Activated naive CD8-positive, alpha-beta T cell (primary cell): ENCODE results near the gene GALNT5.
"Not testable (repeated sequence)": the region's sequence is repeated elsewhere in the genome, so short reads cannot be mapped to it uniquely, and the experiment has no call there.

Experiments used
- H3K27ac Mint-ChIP-seq: one replicate; pipeline ENCODE4 v1.8.0; 2021; ENCODE audit warnings: mixed read lengths
- H3K27me3 Mint-ChIP-seq: one replicate; pipeline ENCODE4 v1.8.0; 2021; ENCODE audit warnings: mixed read lengths
- H3K36me3 Mint-ChIP-seq: one replicate; pipeline ENCODE4 v1.8.0; 2021; ENCODE audit warnings: mixed read lengths
- H3K4me1 Mint-ChIP-seq: one replicate; pipeline ENCODE4 v1.8.0; 2021; ENCODE audit warnings: low read depth, mixed read lengths
- H3K4me3 Mint-ChIP-seq: one replicate; pipeline ENCODE4 v1.8.0; 2021; ENCODE audit warnings: mild to moderate bottlenecking, mixed read lengths
- H3K9me3 Mint-ChIP-seq: one replicate; pipeline ENCODE4 v1.8.0; 2021; ENCODE audit warnings: low read depth, mixed read lengths

The GALNT5 gene

DNA sequence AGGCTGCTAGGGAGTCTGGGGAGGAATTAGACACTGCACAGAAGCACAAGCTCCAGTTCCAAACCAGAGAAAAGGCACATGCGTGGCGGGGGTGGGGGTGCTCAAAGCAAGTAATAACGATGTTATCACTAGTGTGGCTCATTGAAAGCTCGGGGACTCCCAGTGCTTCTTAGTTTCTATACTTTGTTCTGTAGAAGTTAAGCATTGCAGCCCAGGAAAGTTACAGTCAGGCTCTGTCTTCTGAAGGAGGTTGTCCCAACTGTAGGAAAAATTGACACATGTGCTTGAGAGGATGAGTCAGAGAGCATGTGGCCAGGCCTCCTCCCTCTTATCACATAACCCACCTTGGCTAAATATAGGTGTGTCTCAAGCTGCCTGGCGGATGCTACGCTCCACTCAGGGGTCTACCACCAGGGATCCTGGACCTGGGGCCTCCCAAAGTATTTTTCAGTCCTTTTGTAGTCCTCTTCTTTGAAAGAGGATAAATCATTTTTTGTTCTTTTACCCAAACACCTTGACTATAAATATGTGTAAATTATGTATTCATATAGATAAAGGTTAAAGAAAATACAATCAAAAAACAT lies 3.8 kb downstream of the GALNT5 start:
- H3K27me3 Mint-ChIP-seq = no peaks in the 10 kb centered on the region
- H3K4me3 Mint-ChIP-seq = peak overlapping the region; percentile 58
- H3K36me3 Mint-ChIP-seq = no peaks in the 10 kb centered on the region
- H3K4me1 Mint-ChIP-seq = peaks cover 37% of the 10 kb centered on the region
- no peaks in the 10 kb centered on the region for H3K9me3 Mint-ChIP-seq
- H3K27ac Mint-ChIP-seq = peak overlapping the region; percentile 86

DNA sequence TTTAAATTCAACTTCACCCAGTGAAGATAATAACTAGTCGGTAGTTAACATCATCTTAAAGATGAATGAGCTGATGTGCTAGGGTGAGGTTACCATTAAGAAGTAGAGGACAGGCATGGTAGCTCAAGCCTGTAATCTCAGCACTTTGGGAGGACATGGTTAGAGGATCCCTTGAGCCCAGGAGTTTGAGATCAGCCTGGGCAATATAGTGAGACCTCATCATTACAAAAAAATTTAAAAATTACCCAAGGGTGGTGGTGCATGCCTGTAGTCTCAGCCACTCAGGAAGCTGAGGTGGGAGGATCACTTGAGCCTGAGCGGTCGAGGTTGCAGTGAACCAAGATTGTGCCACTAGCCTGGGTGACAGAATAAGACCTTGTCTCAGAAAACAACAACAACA lies 4.7 kb downstream of the GALNT5 start:
- Mint-ChIP-seq H3K27me3 (no peaks in the 10 kb centered on the region), H3K27ac (no peak overlapping the region), H3K9me3 (no peaks in the 10 kb centered on the region), H3K4me1 (peaks cover 29% of the 10 kb centered on the region), H3K4me3 (no peak overlapping the region), H3K36me3 (no peaks in the 10 kb centered on the region)

DNA sequence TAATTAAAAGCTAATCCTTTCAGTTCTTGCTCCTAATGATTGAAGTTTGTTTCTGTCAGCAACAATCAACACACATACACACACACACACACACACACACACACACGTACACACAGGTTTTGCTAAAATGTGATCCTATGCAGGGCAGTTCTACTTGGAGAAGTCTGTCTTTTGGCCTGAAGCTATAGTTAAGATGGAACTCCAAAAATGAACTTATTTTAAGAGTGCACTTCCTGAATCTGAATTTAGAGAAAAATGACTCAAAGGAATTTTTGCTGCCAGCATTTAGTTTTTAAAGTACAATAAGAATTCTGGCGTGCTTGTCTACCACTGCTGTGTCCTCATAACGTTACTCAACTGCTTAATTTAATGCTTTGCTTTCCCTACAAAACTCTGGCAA lies 6.6 kb downstream of the GALNT5 start:
- H3K27me3 Mint-ChIP-seq = no peaks in the 10 kb centered on the region
- no peaks in the 10 kb centered on the region for H3K36me3 Mint-ChIP-seq
- H3K9me3 Mint-ChIP-seq = no peaks in the 10 kb centered on the region
- H3K4me1 Mint-ChIP-seq = peaks cover 28% of the 10 kb centered on the region
- no peak overlapping the region for H3K4me3 Mint-ChIP-seq
- H3K27ac Mint-ChIP-seq = no peak overlapping the region

DNA sequence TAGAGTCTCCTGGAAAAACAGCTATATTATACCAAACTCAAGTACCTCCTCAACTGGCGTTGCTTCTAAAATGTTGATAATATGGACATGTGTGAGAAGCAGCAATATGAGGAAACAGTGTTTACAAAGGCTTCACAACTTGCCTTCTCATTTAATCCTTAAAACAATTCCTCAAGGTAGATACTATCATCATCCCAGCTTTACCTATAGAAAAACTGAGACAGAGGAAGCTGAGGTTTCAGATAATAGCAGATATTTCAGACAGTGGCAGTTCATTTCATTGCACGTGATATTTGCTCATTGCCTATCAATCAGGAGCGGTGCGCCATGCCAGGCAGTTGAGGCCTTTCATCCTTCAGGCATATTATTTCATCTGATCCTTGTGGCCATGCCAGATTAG lies 8.3 kb downstream of the GALNT5 start:
- peaks cover 3% of the 10 kb centered on the region for H3K27me3 Mint-ChIP-seq

DNA sequence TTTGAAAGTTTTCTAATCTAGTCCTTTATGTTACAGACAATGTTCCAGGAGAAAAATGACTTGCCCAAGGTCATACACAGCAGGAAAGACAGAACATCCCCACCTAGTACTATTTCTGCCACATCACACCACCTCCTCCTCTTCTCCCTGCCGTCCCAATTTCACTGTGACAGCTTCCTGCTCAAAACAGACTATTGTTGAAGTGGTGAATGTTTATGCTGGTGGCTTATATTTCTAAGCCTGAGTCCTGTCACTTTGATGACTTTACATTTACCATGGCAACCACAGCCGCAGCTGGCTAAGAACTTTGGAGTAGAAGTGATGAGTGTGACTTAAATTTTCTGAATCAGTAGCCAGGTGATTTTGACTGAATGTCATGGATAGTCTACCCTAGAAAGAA lies 10.0 kb downstream of the GALNT5 start:
- peaks cover 3% of the 10 kb centered on the region for H3K27me3 Mint-ChIP-seq
- no peaks in the 10 kb centered on the region for H3K36me3 Mint-ChIP-seq
- peaks cover 13% of the 10 kb centered on the region for H3K4me1 Mint-ChIP-seq
- H3K27ac Mint-ChIP-seq = no peak overlapping the region
- no peaks in the 10 kb centered on the region for H3K9me3 Mint-ChIP-seq
- H3K4me3 Mint-ChIP-seq = no peak overlapping the region

More for the DNA sequence above, 8.3 kb downstream of the GALNT5 start:
- Mint-ChIP-seq H3K36me3 (no peaks in the 10 kb centered on the region), H3K4me1 (peaks cover 19% of the 10 kb centered on the region), H3K9me3 (no peaks in the 10 kb centered on the region), H3K4me3 (no peak overlapping the region), H3K27ac (no peak overlapping the region)

DNA sequence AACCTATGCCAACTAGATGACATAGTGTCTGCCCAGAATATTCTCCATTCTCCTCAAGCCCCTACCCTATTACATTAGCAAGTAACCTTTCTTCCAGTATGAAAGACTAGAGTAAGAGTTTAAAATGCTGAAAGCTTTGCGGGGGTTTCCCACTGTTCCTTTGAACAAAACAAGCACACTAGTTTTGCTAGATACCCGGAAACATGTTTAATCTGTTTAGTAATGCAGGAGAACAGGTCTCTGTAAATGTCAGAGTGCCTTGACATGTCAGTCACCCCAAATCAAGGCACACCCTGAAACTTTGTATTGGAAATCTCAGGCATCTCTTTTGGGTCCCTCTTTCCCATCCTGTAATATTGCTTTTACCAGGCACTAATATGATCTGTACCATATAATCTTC lies 11.6 kb downstream of the GALNT5 start:
- H3K9me3 Mint-ChIP-seq = no peaks in the 10 kb centered on the region
- H3K4me1 Mint-ChIP-seq = peaks cover 10% of the 10 kb centered on the region
- H3K36me3 Mint-ChIP-seq = no peaks in the 10 kb centered on the region
- peaks cover 3% of the 10 kb centered on the region for H3K27me3 Mint-ChIP-seq
- H3K27ac Mint-ChIP-seq = no peak overlapping the region
- no peak overlapping the region for H3K4me3 Mint-ChIP-seq

DNA sequence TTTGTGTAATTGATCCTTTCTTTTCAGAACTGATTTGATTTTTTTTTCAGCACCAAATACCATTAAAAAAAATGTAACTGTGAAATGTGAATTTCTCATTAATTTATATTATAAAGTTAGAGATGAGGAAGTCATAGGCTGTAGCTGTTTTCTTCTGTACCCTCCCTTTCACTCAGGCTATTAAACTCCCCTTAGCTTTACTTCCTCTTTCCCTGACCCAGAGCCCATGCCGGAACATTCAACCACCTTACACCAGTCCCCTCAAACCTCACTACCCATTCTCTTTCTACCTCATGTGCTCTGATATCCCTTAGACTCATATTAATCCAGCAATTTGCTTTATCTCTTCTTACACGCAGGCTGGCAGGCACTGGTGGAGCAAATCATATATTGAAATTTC lies 12.4 kb downstream of the GALNT5 start:
- Mint-ChIP-seq H3K9me3 (no peaks in the 10 kb centered on the region), H3K36me3 (no peaks in the 10 kb centered on the region), H3K27me3 (peaks cover 3% of the 10 kb centered on the region), H3K4me1 (peaks cover 10% of the 10 kb centered on the region), H3K4me3 (no peak overlapping the region), H3K27ac (no peak overlapping the region)

DNA sequence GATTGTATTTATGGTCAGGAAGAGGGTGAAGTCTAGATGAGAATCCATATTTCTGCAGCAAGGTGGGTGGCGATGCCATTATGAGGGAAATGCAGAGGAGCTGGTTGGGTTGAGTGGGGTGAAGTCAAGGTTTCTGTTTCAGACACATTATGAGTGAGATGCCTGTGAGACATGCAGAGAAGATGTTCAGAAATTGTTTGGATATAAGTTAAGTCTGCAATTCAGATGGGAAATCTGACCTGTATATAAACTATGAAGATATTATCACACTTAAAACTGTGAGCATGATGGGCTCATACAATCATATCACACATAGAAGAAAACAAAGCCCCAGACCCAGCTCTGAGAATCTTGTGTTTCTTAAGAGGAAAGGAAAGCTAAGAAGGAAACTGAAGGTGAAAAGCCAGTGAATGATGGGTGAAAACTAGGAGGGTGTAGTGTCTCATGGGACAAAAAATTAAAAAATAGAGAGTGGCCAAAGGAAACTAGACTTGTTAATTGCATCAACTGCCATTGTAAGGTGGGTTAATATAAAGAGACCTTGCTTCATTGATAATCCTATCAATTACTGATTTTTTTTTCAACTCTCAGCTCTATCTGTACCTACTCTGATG lies 14.2 kb downstream of the GALNT5 start:
- H3K4me3 Mint-ChIP-seq = no peak overlapping the region
- no peaks in the 10 kb centered on the region for H3K36me3 Mint-ChIP-seq
- H3K27ac Mint-ChIP-seq = no peak overlapping the region
- H3K27me3 Mint-ChIP-seq = peaks cover 5% of the 10 kb centered on the region
- H3K4me1 Mint-ChIP-seq = peaks cover 10% of the 10 kb centered on the region
- H3K9me3 Mint-ChIP-seq = no peaks in the 10 kb centered on the region

DNA sequence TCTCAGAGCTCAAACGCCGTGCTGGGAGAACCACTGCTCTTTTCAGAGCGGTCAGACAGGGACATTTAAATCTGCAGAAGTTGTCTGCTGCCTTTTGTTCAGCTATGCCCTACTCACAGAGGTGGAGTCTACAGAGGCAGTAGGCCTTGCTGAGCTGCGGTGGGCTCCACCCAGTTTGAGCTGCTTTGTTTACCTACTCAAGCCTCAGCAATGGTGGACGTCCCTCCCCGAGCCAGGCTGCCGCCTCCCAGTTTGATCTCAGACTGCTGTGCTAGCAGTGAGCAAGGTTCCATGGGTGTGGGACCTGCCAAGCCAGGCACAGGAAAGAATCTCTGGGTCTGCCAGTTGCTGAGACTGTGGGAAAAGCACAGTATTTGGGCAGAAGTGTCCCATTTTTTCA lies 21.8 kb downstream of the GALNT5 start:
- not testable (repeated sequence) for H3K36me3 Mint-ChIP-seq, H3K27ac Mint-ChIP-seq, H3K4me1 Mint-ChIP-seq, H3K4me3 Mint-ChIP-seq, H3K9me3 Mint-ChIP-seq
- peaks cover 17% of the 10 kb centered on the region for H3K27me3 Mint-ChIP-seq

DNA sequence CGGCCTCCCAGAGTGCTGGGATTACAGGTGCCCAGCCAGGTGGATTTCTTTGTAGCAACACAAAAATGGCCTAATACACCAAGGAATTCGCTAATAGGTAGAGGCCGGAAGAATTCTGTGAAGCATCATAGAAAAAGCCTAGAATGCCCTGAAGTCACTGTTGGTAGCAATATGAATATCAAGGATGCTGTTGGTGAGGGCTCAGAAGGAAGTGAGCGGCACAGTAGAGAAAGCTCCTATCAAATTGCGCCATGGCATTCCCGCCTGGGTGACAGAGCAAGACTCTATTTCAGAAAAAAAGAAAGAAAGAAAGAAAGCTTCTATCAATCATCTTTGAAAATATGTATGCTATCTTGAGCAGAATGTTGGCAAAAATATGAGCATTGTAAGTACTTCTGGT lies 23.8 kb downstream of the GALNT5 start:
- peaks cover 17% of the 10 kb centered on the region for H3K27me3 Mint-ChIP-seq
- H3K9me3 Mint-ChIP-seq = peaks cover 4% of the 10 kb centered on the region
- no peak overlapping the region for H3K27ac Mint-ChIP-seq
- H3K36me3 Mint-ChIP-seq = peaks cover 3% of the 10 kb centered on the region
- no peaks in the 10 kb centered on the region for H3K4me1 Mint-ChIP-seq
- no peak overlapping the region for H3K4me3 Mint-ChIP-seq

DNA sequence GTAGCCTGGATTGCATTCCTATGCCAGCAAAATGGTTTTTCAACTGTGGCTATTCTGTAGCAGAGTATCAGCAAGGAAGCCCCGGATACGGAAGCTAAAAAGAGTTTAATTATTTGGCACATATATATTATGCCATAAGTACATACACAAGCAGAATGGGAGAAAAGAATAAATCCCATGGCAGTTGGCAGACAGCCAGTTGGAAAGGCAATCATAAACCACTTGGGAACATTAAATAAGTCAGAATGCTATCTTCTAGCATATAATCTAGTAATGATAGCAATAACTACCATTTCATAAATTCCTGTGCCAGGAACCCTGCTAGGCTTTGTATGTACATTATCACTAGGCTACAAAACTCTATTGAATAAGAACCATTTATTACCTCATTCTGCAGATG lies 26.0 kb downstream of the GALNT5 start:
- no peak overlapping the region for H3K27ac Mint-ChIP-seq
- H3K4me1 Mint-ChIP-seq = no peaks in the 10 kb centered on the region
- peaks cover 3% of the 10 kb centered on the region for H3K36me3 Mint-ChIP-seq
- no peak overlapping the region for H3K4me3 Mint-ChIP-seq
- H3K27me3 Mint-ChIP-seq = peaks cover 6% of the 10 kb centered on the region
- H3K9me3 Mint-ChIP-seq = peaks cover 4% of the 10 kb centered on the region

DNA sequence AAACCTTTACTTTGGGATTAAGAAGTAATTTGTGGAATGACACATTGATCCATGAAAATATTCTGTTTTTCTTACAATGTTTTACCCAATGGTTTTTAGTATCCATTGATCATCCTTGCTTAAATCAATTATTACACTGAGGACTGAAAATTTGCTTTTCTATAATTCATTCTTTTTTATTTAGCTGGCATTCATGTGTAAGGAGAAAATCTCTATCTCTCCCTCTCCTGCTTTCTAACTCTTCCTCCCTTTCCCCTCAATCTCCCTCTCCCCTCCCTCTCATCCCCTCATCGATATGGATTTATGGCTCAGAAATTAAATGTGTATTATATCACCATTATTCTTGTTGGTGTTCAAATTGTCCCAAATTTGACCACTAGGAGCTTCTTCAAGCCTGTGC lies 29.7 kb downstream of the GALNT5 start:
- Mint-ChIP-seq H3K9me3 (no peaks in the 10 kb centered on the region), H3K27me3 (peaks cover 2% of the 10 kb centered on the region), H3K4me3 (no peak overlapping the region), H3K27ac (no peak overlapping the region), H3K4me1 (no peaks in the 10 kb centered on the region), H3K36me3 (no peaks in the 10 kb centered on the region)

DNA sequence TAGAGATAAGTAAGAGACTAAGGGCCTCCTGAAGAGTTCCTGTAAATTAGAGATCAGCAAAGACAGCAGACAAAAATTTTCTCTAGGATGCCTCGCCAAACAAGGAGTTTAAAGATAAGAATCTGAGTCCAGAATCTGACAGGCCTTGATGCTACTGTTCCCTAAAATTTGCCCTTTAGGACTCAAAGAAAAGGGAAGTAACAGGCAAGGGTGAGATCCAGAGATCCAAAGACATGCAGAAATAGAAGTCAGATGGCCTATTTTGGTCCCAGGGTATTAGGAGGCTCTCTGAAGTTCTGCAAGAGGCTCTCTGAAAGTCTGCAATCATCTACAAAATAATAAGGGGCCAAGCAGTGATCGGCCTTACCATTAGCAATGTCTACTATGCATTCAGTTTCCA lies 33.0 kb downstream of the GALNT5 start:
- H3K27me3 Mint-ChIP-seq = no peaks in the 10 kb centered on the region
- no peaks in the 10 kb centered on the region for H3K36me3 Mint-ChIP-seq
- no peaks in the 10 kb centered on the region for H3K9me3 Mint-ChIP-seq
- H3K4me1 Mint-ChIP-seq = peaks cover 3% of the 10 kb centered on the region
- no peak overlapping the region for H3K27ac Mint-ChIP-seq
- H3K4me3 Mint-ChIP-seq = no peak overlapping the region

DNA sequence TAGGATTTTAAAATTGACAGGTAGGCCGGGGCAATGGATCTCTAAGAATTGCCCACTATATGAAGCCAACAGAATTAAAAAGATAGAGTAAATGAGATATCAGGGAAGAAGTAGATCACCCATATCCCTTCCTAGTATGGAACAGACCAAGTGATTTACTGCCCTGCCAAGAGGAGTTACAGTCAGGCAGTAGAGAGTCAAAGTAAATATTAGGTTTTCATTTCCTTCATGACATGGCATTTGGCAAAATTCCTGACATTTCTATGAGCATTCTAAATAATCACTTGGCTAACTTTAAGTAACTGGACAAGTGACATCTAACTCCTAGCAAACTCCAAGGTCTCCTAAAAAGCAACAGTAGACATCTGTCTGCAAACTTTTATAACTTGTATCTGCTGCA lies 33.5 kb downstream of the GALNT5 start:
- Mint-ChIP-seq H3K4me3 (no peak overlapping the region), H3K27me3 (no peaks in the 10 kb centered on the region), H3K9me3 (no peaks in the 10 kb centered on the region), H3K27ac (no peak overlapping the region), H3K36me3 (no peaks in the 10 kb centered on the region), H3K4me1 (peaks cover 3% of the 10 kb centered on the region)

DNA sequence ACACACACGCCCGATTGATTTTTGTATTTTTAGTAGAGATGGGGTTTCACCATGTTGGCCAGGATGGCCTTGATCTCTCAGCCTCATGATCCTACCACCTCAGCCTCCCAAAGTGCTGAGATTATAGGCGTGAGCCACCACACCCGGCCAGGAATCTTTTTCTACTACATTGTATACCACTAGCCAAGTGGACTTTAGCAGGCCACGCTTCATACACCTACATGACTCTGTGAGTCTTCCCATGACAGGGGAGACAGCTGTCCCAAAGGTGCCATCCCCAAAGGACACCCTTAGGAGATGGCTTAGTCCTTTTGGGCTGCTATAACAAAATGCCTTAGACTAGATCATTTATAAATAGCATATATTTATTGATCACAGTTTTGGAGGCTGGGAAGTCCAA lies 35.3 kb downstream of the GALNT5 start:
- Mint-ChIP-seq H3K27ac (no peak overlapping the region), H3K4me1 (peaks cover 3% of the 10 kb centered on the region), H3K9me3 (no peaks in the 10 kb centered on the region), H3K4me3 (no peak overlapping the region), H3K36me3 (no peaks in the 10 kb centered on the region), H3K27me3 (no peaks in the 10 kb centered on the region)

DNA sequence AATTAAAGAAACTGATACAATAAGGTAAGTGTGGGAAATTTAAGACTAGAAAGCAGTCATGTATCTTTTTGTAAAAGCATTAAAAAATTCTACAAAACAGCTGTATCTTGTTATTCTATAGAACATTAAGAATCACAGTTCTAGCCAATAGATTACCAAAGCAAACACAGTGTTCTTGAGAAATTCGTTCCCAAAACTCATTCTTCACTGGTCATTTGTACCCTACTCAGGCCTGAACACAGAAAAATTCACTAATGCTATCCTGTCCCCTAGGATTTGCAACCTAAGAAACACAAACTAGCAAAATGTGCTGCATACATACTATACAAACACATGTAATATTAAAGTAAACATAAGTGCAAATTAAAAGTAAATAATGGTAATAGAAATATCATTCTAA lies 39.0 kb downstream of the GALNT5 start:
- Mint-ChIP-seq H3K27ac (no peak overlapping the region), H3K27me3 (no peaks in the 10 kb centered on the region), H3K4me3 (no peak overlapping the region), H3K9me3 (no peaks in the 10 kb centered on the region), H3K4me1 (peaks cover 3% of the 10 kb centered on the region), H3K36me3 (no peaks in the 10 kb centered on the region)
